RWPE2 (cell line): ENCODE measurements around the gene TRIO.

ENCODE experiments used
- ATAC-seq: fragments of 200-7000 bp; cut with Tn5 transposase; 3 replicates; pipeline ENCODE4 v1.9.1; 2021; ENCODE audit warnings: low read depth
- DNase-seq: peaks from one replicate; pipeline ENCODE4 v3.0.0-alpha.2; 2020; ENCODE audit warnings: low spot score
- H3K27ac ChIP-seq: fragments of 450-650 bp; 2 replicates; pipeline ENCODE4 v1.5.1; 2017; ENCODE audit warnings: mild to moderate bottlenecking; ENCODE audit not compliant: poor library complexity, severe bottlenecking
- H3K27me3 ChIP-seq: fragments of 250-450 bp; sonication (Bioruptor Pico); 2 replicates; pipeline ENCODE4 v1.5.1; 2021; ENCODE audit warnings: mild to moderate bottlenecking, moderate library complexity; ENCODE audit not compliant: insufficient read depth, poor library complexity, severe bottlenecking
- H3K36me3 ChIP-seq: fragments of 250-450 bp; sonication (Bioruptor Pico); 2 replicates; pipeline ENCODE4 v1.5.1; 2020; ENCODE audit warnings: low read depth, mild to moderate bottlenecking, moderate library complexity
- H3K4me1 ChIP-seq: fragments of 250-450 bp; sonication (Bioruptor Pico); 2 replicates; pipeline ENCODE4 v1.5.1; 2021; ENCODE audit warnings: mild to moderate bottlenecking, moderate library complexity; ENCODE audit not compliant: insufficient read depth, poor library complexity, severe bottlenecking
- H3K4me3 ChIP-seq: fragments of 250-450 bp; sonication (Bioruptor Pico); 2 replicates; pipeline ENCODE4 v1.5.1; 2021; ENCODE audit warnings: mild to moderate bottlenecking, moderate library complexity; ENCODE audit not compliant: severe bottlenecking
- H3K9me3 ChIP-seq: fragments of 250-450 bp; sonication (Bioruptor Pico); 2 replicates; pipeline ENCODE4 v1.5.1; 2021; ENCODE audit warnings: mild to moderate bottlenecking, moderate library complexity; ENCODE audit not compliant: severe bottlenecking
- CTCF ChIP-seq: fragments of 450-650 bp; IDR thresholded peaks from one replicate; pipeline ENCODE4 v1.5.1; 2017; ENCODE audit warnings: mild to moderate bottlenecking, moderate library complexity; ENCODE audit not compliant: poor library complexity, severe bottlenecking

The TRIO gene

GRCh38 chr5:14167211-14167845, 24.2 kb downstream of the TRIO start:
- ATAC-seq: peak; percentile 56
- H3K4me1 ChIP-seq: peaks cover 61% of the 10 kb centered on the region

GRCh38 chr5:14168144-14168792, 25.1 kb downstream of the TRIO start:
- Histone ChIP-seq H3K36me3 (peaks cover 9% of the 10 kb centered on the region), H3K4me1 (peaks cover 69% of the 10 kb centered on the region), H3K27me3 (no peaks in the 10 kb centered on the region), H3K27ac (peak overlapping the region; percentile 44), H3K4me3 (no peak overlapping the region), H3K9me3 (peaks cover 5% of the 10 kb centered on the region)
- ATAC-seq: no peak; the same call in 2 of the 3 replicates
- DNase-seq: no peak
- no peak for TF ChIP-seq CTCF

More at GRCh38 chr5:14167211-14167845, 24.2 kb downstream of the TRIO start:
- H3K4me3 ChIP-seq: no peak overlapping the region
- TF ChIP-seq CTCF: no peak
- peak overlapping the region; percentile 44 for H3K27ac ChIP-seq
- no peaks in the 10 kb centered on the region for H3K27me3 ChIP-seq
- no peak for DNase-seq
- H3K9me3 ChIP-seq: peaks cover 5% of the 10 kb centered on the region
- peaks cover 14% of the 10 kb centered on the region for H3K36me3 ChIP-seq

GRCh38 chr5:14168793-14169262, 25.7 kb downstream of the TRIO start:
- Histone ChIP-seq H3K4me3 (no peak overlapping the region), H3K27ac (peak overlapping the region; percentile 44), H3K36me3 (peaks cover 3% of the 10 kb centered on the region), H3K4me1 (peaks cover 74% of the 10 kb centered on the region), H3K9me3 (no peaks in the 10 kb centered on the region), H3K27me3 (no peaks in the 10 kb centered on the region)
- DNase-seq: no peak
- no peak for TF ChIP-seq CTCF
- no peak for ATAC-seq

- no peaks in the 10 kb centered on the region for H3K27me3 ChIP-seq
- no peaks in the 10 kb centered on the region for H3K9me3 ChIP-seq
- TF ChIP-seq CTCF: no peak
- peaks cover 86% of the 10 kb centered on the region for H3K4me1 ChIP-seq
- DNase-seq: no peak
- ATAC-seq: no peak
- no peak overlapping the region for H3K4me3 ChIP-seq
- peak overlapping the region; percentile 98 for H3K27ac ChIP-seq
- no peaks in the 10 kb centered on the region for H3K36me3 ChIP-seq
Measured at GRCh38 chr5:14171046-14171445, 27.9 kb downstream of the TRIO start.

- peak overlapping the region; percentile 98 for H3K27ac ChIP-seq
- ATAC-seq (no peak), DNase-seq (no peak)
- H3K27me3 ChIP-seq: no peaks in the 10 kb centered on the region
- H3K36me3 ChIP-seq: no peaks in the 10 kb centered on the region
- no peak for TF ChIP-seq CTCF
- no peaks in the 10 kb centered on the region for H3K9me3 ChIP-seq
- H3K4me1 ChIP-seq: peaks cover 87% of the 10 kb centered on the region
- H3K4me3 ChIP-seq: no peak overlapping the region
Measured at GRCh38 chr5:14171621-14172020, 28.5 kb downstream of the TRIO start.
